GM12873 (cell line): ENCODE measurements around the gene ECSCR.

Experiments
- CTCF ChIP-seq: IDR thresholded peaks from 2 replicates; pipeline ENCODE4 v1.5.1; 2012; ENCODE audit warnings: low read depth, mild to moderate bottlenecking, moderate library complexity, low read length, control low read depth; ENCODE audit not compliant: insufficient read depth; ENCODE audit errors: missing control alignments

ECSCR gene

GRCh38 chr5:139406963-139407362 lies 55.6 kb downstream of the ECSCR start:
- TF ChIP-seq CTCF: no peak

- TF ChIP-seq CTCF: no peak
Observed at GRCh38 chr5:139404484-139404840, 58.1 kb downstream of the ECSCR start.

DNA sequence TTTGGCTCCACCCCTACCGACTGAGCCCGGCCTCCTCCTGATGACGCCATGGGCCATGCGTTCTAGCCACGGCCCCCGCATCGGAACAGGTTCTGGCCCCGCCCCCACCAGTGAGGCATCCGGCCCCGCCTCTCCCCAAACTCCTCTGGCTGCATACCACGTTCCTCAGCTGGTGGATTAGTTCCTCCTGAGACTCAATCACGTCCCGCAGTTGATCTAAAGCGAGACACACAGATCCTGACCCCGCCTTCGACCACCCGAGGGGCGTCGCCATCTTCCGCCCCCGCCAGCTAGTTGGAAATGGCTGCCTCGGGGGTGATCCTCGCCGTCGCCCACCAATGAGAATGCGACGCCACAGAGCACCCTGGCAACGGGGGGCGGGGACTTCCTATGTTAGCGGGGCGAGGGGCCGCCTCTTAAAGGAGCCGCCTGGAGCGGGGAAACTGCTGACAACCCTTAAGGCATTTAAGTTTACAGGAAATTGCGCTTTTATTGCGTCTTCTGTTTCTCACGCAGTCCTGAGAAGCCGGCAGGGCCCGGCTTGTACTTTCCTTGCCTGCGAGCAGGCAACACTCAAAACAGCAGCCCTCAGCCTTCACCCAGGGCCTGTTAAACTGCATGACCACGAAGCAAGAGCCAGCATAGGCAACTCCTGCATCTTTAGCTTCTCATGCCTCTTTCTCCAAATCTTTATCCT lies 58.6 kb downstream of the ECSCR start, which contains the start of gene SPATA24:
TSS of gene SPATA24 (minus strand) at position 303 of the 697 bp plus-strand sequence. CDS start at position 274, 29 bp downstream.
- TF ChIP-seq CTCF: no peak

DNA sequence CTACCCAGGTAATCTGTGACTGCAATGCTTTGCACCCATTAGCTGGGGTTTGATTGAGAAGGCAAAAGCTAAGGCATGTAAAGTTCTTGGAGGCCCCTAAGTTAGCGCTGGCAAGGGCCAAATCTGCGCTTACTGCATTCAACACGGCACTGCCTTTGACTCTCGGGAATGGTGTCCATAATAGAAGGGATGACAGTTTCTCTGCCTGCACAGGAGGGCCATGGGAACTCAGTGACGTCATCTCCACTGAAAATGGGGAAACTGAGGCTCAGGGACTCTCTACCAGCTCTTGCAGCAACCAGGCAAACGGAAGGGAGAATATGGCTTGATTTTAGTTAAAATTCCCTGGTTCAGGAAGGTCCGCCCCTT lies 59.1 kb downstream of the ECSCR start:
- no peak for TF ChIP-seq CTCF

DNA sequence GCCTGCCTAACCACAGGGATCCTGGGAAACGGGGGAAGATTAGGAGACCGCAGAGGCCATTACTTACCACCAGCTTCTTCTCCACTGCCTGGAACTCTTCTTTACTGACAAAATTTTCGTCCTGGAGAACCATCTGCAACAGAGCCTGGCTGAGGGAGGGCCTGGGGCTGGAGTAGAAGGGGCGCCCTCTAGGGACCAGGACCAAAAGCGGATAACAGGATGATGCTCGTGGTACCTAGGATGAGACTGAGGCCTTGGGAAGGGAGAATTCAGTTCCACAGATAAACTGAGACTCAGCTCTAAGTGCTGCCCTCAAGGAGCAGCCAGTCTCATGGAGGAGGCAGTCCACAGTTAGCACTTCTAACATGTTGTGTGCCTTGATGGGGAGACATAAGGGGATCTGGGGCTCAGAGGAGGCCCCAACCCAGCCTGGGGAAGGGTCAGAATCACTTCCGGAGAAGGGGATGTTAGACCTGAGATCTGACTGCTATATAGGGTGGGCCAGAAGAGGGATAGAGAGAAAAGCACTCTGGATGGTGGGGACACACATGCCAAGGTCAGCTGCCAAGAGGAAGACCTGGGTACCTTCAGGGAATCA lies 59.9 kb downstream of the ECSCR start:
- peak; percentile 67 for TF ChIP-seq CTCF

DNA sequence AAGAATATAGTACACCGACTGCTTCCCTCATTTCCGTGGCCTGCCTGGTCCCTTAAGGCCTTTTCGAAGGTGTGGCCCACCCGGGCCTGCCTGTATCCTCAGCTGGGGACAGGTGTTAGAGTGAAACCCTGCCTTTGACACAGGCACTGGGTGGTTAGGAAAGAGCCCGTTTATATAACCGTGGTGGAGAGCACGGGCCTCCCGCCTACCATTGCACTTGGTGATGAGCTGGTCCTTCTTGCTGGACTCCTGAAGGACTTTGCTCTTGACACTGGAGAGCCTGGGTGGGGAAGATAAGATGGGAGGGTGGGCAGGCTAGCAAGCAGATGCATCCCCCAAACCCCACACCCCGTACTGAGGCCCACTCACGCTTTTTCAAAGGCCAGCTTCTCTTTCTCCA lies 61.0 kb downstream of the ECSCR start:
- no peak for TF ChIP-seq CTCF

GRCh38 chr5:139399501-139400121 lies 62.9 kb downstream of the ECSCR start:
- no peak for TF ChIP-seq CTCF
